Stimulated activated CD4-positive, alpha-beta T cell treated with anti-CD3 and anti-CD28 coated beads, Interleukin-4, amount 100 ng/mL, for 24 hours (primary cell): ENCODE results near the gene NUDCD2.
"Not testable (repeated sequence)": the region's sequence is repeated elsewhere in the genome, so short reads cannot be mapped to it uniquely, and the experiment has no call there.

Source experiments
- DNase-seq: peaks from one replicate; pipeline ENCODE4 v3.0.0-alpha.2; 2020

The NUDCD2 gene

GRCh38 chr5:163463063-163463435, 3.1 kb upstream of the NUDCD2 start:
- DNase-seq, result no peak

GRCh38 chr5:163460562-163461171, 765 bp upstream of the NUDCD2 start, which contains the start of gene HMMR:
TSS of gene HMMR (plus strand) at chr5:163460632. CDS start at chr5:163460693, 61 bp downstream.
- no peak for DNase-seq

- DNase-seq, result no peak
Measured at GRCh38 chr5:163459462-163459818, 462 bp downstream of the NUDCD2 start.

GRCh38 chr5:163458778-163459385, 1.0 kb downstream of the NUDCD2 start:
- DNase-seq, result no peak

- no peak for DNase-seq
Measured at GRCh38 chr5:163456840-163457239, 3.1 kb downstream of the NUDCD2 start.

- DNase-seq, result no peak
Measured at GRCh38 chr5:163456029-163456589, 3.8 kb downstream of the NUDCD2 start.

GRCh38 chr5:163455406-163455805, 4.5 kb downstream of the NUDCD2 start:
- not testable (repeated sequence) for DNase-seq

GRCh38 chr5:163453705-163454104, 6.2 kb downstream of the NUDCD2 start:
- DNase-seq, result no peak

GRCh38 chr5:163451489-163451888, 8.4 kb downstream of the NUDCD2 start:
- no peak for DNase-seq

GRCh38 chr5:163448491-163448890, 11.4 kb downstream of the NUDCD2 start:
- no peak for DNase-seq

GRCh38 chr5:163447875-163448274, 12.0 kb downstream of the NUDCD2 start:
- no peak for DNase-seq

GRCh38 chr5:163447191-163447590, 12.7 kb downstream of the NUDCD2 start:
- no peak for DNase-seq

GRCh38 chr5:163445345-163445744, 14.6 kb downstream of the NUDCD2 start:
- no peak for DNase-seq

GRCh38 chr5:163444526-163444925, 15.4 kb downstream of the NUDCD2 start:
- no peak for DNase-seq

- DNase-seq, result no peak
Measured at GRCh38 chr5:163440954-163441353, 18.9 kb downstream of the NUDCD2 start.

GRCh38 chr5:163439092-163439425, 20.8 kb downstream of the NUDCD2 start:
- DNase-seq, result no peak

GRCh38 chr5:163437309-163438182, 22.4 kb downstream of the NUDCD2 start, which contains the start of gene CCNG1:
TSS of gene CCNG1 (plus strand) at chr5:163437595. CDS start at chr5:163439257, 1,662 bp downstream.
- DNase-seq, result peak; percentile 93

- DNase-seq, result no peak
Measured at GRCh38 chr5:163437011-163437308, 22.9 kb downstream of the NUDCD2 start.

GRCh38 chr5:163436515-163436914, 23.4 kb downstream of the NUDCD2 start:
- DNase-seq, result no peak

- DNase-seq, result no peak
Measured at GRCh38 chr5:163434401-163434866, 25.5 kb downstream of the NUDCD2 start.

GRCh38 chr5:163433271-163433670, 26.6 kb downstream of the NUDCD2 start:
- no peak for DNase-seq

GRCh38 chr5:163432544-163432943, 27.4 kb downstream of the NUDCD2 start:
- DNase-seq, result no peak

GRCh38 chr5:163426128-163426527, 33.8 kb downstream of the NUDCD2 start:
- DNase-seq, result not testable (repeated sequence)

GRCh38 chr5:163424836-163425235, 35.1 kb downstream of the NUDCD2 start:
- DNase-seq, result no peak
